ENCODE results near the gene GPR158.

Gene GPR158

DNA sequence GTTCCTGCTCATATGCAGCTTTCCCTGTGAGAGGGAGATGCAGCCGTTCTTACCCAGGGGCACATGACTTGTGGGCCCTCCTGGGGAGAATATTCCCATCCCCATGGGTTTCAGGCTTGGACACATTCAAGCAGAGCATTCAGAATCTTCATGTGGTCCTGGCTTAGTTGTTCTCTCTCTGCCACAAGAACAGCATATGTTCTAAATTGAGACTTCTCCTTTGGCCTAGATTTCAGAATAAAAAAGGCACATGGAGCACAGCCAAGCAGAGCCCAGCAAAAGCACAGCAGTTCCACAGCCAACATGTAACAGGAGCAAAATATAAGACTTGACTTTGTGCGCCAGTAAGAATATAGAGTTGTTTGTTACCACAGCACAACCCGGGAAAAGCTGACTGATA is 452.8 kb downstream of the GPR158 start:
- no peak for DNase-seq (ENCODE audit: low read depth, low spot score)
- no peak overlapping the region for H3K4me3 ChIP-seq (ENCODE audit: low read length)

DNA sequence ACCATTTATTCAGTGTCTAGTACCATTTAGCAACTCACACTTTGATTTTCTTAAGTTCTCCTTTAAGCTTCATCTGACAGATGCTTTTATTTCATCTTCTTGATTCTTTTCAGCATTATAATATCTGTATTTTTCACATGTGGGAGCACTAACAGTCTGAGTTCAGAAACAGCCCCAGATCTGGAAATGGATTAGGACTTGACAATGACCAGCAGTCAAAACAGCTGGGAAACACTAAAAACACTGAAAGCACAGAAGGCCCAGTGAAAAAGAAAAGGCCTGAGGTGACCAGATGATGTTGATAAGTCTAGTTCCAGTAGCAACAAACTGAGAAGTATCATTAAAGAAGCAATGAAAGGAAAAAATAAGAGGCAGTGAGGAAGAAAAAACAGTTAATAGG is 454.5 kb downstream of the GPR158 start:
- H3K4me3 ChIP-seq (ENCODE audit: low read length), result no peak overlapping the region

GRCh38 chr10:25631471-25631870 is 456.7 kb downstream of the GPR158 start:
- DNase-seq (ENCODE audit: low read depth, low spot score), result no peak
- H3K4me3 ChIP-seq (ENCODE audit: low read length), result no peak overlapping the region

More for the DNA sequence above, 454.5 kb downstream of the GPR158 start:
- no peak for DNase-seq (ENCODE audit: low read depth, low spot score)

DNA sequence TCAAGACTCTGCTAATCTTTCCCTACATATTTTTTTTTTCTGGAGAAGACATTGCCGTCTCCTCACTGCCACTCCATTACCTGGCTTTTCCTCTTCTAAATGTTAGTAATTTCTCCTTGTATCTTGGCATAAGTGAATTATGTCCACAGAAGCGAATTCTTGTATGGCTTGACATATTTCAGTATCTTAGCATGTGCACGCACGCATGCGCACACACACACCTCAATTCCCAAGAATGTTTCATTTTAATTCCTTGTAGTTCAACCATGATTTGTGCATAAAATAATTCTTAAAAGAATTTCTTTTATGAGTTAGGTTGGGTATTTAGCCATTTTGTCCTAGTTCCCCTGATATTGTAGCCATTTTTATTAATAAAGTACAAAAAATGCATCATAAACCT is 458.0 kb downstream of the GPR158 start:
- no peak for DNase-seq (ENCODE audit: low read depth, low spot score)
- no peak overlapping the region for H3K4me3 ChIP-seq (ENCODE audit: low read length)

DNA sequence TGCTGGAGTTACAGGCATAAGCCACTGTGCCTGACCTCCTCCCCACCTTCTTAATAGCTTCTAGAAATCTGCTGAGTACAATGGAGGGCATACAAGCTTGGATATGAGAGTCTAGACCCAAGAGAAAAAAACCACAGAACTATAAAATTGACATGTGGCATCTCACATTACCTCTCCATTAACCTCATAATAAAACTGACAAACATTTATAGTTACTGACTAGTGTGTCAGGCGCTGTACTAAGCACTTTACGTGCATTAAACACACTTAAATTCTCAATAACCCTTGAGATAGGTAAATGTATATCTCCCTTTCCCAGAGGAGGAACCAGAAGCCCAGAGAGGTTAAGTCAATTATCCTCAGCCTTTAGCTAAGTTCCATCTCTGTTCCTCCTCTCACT is 458.7 kb downstream of the GPR158 start:
- no peak for DNase-seq (ENCODE audit: low read depth, low spot score)
- H3K4me3 ChIP-seq (ENCODE audit: low read length), result no peak overlapping the region

GRCh38 chr10:25639646-25640045 is 464.8 kb downstream of the GPR158 start:
- no peak for DNase-seq (ENCODE audit: low read depth, low spot score)
- H3K4me3 ChIP-seq (ENCODE audit: low read length), result no peak overlapping the region

- no peak overlapping the region for H3K4me3 ChIP-seq (ENCODE audit: low read length)
- DNase-seq (ENCODE audit: low read depth, low spot score), result no peak
Measured at GRCh38 chr10:25641595-25641994, 466.8 kb downstream of the GPR158 start.

- no peak for DNase-seq (ENCODE audit: low read depth, low spot score)
- H3K4me3 ChIP-seq (ENCODE audit: low read length), result no peak overlapping the region
Measured at GRCh38 chr10:25642721-25643120, 467.9 kb downstream of the GPR158 start.

GRCh38 chr10:25646371-25646770 is 471.6 kb downstream of the GPR158 start:
- no peak for DNase-seq (ENCODE audit: low read depth, low spot score)
- no peak overlapping the region for H3K4me3 ChIP-seq (ENCODE audit: low read length)

- no peak for DNase-seq (ENCODE audit: low read depth, low spot score)
- no peak overlapping the region for H3K4me3 ChIP-seq (ENCODE audit: low read length)
Measured at GRCh38 chr10:25651534-25651933, 476.7 kb downstream of the GPR158 start.

Data from Jurkat, Clone E6-1 (cell line).